Measurements from ENCODE around the gene THRA. TPM values are rescaled to one million over a fixed set of nuclear protein-coding genes. Genes with fewer than 3 reads are reported as not detected.

The THRA gene
- total RNA-seq, 2 donors from 2014 or later, result 64.8 to 75.0 TPM

DNA sequence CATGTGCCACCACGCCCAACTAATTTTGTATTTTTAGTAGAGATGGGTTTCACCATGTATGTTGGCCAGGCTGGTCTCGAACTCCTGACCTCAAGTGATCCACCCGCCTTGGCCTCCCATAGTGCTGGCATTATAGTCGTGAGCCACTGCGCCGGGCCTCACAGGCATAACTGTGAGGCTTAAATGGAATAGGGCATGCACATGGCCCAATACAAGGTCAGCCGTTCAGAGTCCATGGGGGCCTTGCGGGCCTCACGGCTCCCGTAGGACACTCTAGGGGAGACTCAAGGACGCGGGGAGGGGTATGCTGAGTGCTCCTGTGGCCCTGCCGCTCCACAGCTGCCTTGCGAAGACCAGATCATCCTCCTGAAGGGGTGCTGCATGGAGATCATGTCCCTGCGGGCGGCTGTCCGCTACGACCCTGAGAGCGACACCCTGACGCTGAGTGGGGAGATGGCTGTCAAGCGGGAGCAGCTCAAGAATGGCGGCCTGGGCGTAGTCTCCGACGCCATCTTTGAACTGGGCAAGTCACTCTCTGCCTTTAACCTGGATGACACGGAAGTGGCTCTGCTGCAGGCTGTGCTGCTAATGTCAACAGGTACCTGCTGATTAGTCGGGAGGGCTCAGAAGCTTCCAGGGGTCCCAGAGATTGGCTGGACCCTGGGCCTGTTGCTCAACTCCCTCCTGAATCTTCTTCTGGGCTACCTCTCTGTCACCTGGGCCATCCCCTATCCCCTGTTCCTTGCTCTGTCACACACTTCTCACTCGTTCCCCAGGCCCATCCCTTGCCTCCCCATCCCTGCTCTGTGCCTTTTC, 25.3 kb downstream of the THRA start:
- ATAC-seq (ENCODE audit: insufficient number of reproducible peaks, low FRiP score, low read depth), result no peak
- no peak for DNase-seq (ENCODE audit: low spot score)
- H3K36me3 ChIP-seq, result peaks cover 69% of the 10 kb centered on the region
- H3K4me1 ChIP-seq (ENCODE audit: control insufficient read depth in 1 of 2, low read depth in 2 of 2), result peaks cover 16 to 48% of the 10 kb centered on the region in 2 donors
- TF ChIP-seq, protein P1, sequence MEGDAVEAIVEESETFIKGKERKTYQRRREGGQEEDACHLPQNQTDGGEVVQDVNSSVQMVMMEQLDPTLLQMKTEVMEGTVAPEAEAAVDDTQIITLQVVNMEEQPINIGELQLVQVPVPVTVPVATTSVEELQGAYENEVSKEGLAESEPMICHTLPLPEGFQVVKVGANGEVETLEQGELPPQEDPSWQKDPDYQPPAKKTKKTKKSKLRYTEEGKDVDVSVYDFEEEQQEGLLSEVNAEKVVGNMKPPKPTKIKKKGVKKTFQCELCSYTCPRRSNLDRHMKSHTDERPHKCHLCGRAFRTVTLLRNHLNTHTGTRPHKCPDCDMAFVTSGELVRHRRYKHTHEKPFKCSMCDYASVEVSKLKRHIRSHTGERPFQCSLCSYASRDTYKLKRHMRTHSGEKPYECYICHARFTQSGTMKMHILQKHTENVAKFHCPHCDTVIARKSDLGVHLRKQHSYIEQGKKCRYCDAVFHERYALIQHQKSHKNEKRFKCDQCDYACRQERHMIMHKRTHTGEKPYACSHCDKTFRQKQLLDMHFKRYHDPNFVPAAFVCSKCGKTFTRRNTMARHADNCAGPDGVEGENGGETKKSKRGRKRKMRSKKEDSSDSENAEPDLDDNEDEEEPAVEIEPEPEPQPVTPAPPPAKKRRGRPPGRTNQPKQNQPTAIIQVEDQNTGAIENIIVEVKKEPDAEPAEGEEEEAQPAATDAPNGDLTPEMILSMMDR (IDR thresholded peaks at IDR 0.05), result no peak
- H3K4me3 ChIP-seq, result no peak overlapping the region
- no peaks in the 10 kb centered on the region for H3K9me3 ChIP-seq
- H3K27me3 ChIP-seq (replicated peaks; ENCODE audit: insufficient read depth), result no peaks in the 10 kb centered on the region
- H3K27ac ChIP-seq, result no peak overlapping the region

DNA sequence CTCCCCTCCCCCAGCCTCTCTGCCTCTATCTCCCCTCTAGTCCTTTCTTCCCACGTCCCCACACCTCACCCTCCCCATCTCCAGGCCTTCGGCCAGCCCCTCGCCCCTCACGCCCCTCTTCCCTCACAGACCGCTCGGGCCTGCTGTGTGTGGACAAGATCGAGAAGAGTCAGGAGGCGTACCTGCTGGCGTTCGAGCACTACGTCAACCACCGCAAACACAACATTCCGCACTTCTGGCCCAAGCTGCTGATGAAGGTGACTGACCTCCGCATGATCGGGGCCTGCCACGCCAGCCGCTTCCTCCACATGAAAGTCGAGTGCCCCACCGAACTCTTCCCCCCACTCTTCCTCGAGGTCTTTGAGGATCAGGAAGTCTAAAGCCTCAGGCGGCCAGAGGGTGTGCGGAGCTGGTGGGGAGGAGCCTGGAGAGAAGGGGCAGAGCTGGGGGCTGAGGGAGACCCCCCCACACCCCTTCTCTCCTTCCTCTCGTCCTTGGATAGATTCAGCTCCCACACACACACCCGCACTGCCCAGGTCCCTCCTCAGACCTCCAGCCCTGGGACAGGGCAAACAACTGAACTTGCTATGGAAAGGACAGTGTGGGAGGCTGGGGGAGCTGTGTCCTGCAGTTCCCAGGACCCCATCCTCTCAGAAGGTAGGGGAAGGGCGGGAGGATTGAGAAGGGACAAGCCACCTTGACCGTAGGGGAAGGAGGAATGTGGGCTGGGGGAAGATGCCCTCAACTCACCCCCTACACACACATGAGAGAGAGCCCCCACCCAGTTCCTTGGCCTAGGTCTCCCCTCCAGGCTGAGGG, 26.5 kb downstream of the THRA start:
- ATAC-seq (ENCODE audit: insufficient number of reproducible peaks, low FRiP score, low read depth) (no peak), DNase-seq (ENCODE audit: low spot score) (no peak)
- H3K27ac ChIP-seq, result peak overlapping the region; percentile 64 to 68
- H3K27me3 ChIP-seq (replicated peaks; ENCODE audit: insufficient read depth), result no peaks in the 10 kb centered on the region
- TF ChIP-seq, protein P1 (IDR thresholded peaks at IDR 0.05), result no peak
- H3K4me3 ChIP-seq, result no peak overlapping the region
- peaks cover 20 to 59% of the 10 kb centered on the region in 2 donors for H3K4me1 ChIP-seq (ENCODE audit: control insufficient read depth in 1 of 2, low read depth in 2 of 2)
- peaks cover 59% of the 10 kb centered on the region for H3K36me3 ChIP-seq
- H3K9me3 ChIP-seq, result no peaks in the 10 kb centered on the region

DNA sequence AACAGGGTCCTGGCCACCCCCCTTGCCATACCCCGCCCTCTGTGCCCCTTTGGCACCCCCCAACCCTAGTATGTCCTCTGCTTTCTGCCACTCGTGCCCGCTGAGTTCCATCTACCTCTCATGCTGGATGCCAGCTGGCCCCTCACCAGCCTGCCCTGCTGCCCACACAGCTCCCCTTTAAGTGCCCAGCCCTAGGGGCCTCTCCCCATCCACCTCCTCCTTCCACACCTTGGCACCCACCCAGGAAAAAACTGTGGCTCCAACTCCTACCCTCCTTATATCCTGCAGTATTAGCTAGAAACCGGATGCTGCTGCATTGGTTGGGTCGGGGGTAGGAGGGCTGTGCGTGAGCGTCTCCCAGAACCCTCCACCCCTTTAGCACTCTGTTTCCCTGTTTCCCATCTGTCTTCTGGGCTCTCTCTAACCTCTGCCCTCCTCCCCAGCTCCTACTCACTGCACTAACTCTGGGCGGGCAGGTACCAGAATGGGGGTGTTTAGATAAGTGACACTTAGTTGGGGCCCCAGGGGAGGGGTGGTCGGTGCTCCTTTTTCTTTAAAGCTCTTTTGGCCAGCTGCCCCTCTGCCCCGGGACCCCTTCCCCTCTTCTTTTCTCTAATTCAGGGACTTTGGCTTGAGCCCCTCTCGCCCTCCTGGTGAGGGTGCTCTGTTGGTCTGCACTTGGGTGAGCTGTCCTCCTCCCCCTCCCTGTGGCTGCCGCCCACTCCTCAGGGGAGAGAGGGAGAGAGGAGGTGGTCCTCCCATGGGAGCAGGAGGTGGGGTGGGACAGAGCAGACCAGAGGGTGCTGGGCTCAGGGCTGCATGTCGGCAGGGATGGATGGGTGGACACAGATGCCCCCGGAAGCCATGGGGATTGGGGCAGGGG, 27.7 kb downstream of the THRA start:
- peak overlapping the region; percentile 64 to 68 for H3K27ac ChIP-seq
- ATAC-seq (ENCODE audit: insufficient number of reproducible peaks, low FRiP score, low read depth) (no peak), DNase-seq (ENCODE audit: low spot score) (no peak)
- no peaks in the 10 kb centered on the region for H3K9me3 ChIP-seq
- H3K36me3 ChIP-seq, result peaks cover 55% of the 10 kb centered on the region
- peaks cover 24 to 71% of the 10 kb centered on the region in 2 donors for H3K4me1 ChIP-seq (ENCODE audit: control insufficient read depth in 1 of 2, low read depth in 2 of 2)
- no peak overlapping the region for H3K4me3 ChIP-seq
- H3K27me3 ChIP-seq (replicated peaks; ENCODE audit: insufficient read depth), result no peaks in the 10 kb centered on the region
- TF ChIP-seq, protein P1 (IDR thresholded peaks at IDR 0.05), result no peak

DNA sequence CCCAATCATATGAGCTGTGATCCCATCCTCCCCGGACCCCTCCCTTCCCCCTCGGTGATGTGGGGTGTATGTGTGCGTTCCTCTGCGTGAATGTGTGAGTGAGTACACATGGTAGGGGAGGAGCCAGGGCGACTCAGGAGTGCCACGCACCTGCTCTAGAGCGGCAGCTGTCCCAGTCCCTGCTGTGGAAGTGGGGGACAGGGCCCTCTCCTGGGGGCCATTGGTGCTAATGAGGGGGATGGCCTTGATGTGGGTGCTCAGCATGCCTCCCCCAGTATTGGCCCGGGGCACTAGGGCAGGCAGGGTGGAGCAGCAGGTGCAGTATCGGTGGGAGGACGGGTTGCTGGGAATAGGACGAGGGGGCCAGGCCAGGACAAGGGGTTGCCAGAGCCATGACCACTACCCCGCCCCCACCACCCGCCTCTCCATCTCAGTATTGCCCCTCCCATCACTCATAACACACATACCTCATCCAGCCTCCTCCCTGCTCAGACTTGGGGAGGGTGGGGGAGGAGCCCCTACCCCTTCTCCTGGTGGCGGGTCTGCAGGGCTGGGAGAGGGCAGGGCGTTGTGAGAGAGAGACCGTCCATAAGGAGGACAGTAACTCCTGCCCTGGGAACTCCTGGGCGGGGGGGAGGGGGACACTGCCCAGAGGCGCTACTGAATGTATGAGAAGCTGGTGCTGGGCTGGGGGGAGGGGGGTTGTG, 29.1 kb downstream of the THRA start:
- H3K9me3 ChIP-seq, result no peaks in the 10 kb centered on the region
- no peak overlapping the region for H3K4me3 ChIP-seq
- TF ChIP-seq, protein P1 (IDR thresholded peaks at IDR 0.05), result no peak
- no peaks in the 10 kb centered on the region for H3K27me3 ChIP-seq (replicated peaks; ENCODE audit: insufficient read depth)
- peaks cover 36 to 75% of the 10 kb centered on the region in 2 donors for H3K4me1 ChIP-seq (ENCODE audit: control insufficient read depth in 1 of 2, low read depth in 2 of 2)
- peaks cover 52% of the 10 kb centered on the region for H3K36me3 ChIP-seq
- DNase-seq (ENCODE audit: low spot score) (no peak), ATAC-seq (ENCODE audit: insufficient number of reproducible peaks, low FRiP score, low read depth) (no peak)
- peak overlapping the region; percentile 95 to 100 for H3K27ac ChIP-seq
